HCT116 (cell line): ENCODE measurements around the gene ZNF236. TPM values are rescaled to one million over a fixed set of nuclear protein-coding genes. Genes with fewer than 3 reads are reported as not detected.

Source experiments
- ATAC-seq: fragments of 200-7000 bp; cut with Tn5 transposase; 2 replicates; pipeline ENCODE4 v1.9.1; 2020; ENCODE audit warnings: mild to moderate bottlenecking, moderate library complexity
- BruUV-seq: library from RNA; stranded (reverse); fragments of 400-500 nt; replicated peaks from 2 replicates; lab custom pipeline; 2021; lab: Mats Ljungman, UMichigan
- CTCF ChIA-PET: fragments of 300-600 bp; sonication (Branson Sonifier 250); formaldehyde crosslinking; loops from one replicate; lab custom pipeline; 2021; ENCODE audit warnings: antibody characterized with exemption; lab: Charles Lee
- POLR2A ChIA-PET: fragments of 300-600, 350-600 bp; sonication (Branson Sonifier 250); formaldehyde crosslinking; loops from one replicate; lab custom pipeline; 2021; ENCODE audit warnings: antibody characterized with exemption; lab: Charles Lee
- RAD21 ChIA-PET, 2 experiments: fragments of 300-600 bp; sonication (Branson Sonifier 250); formaldehyde crosslinking; loops; one replicate each; lab custom pipeline; 2023; ENCODE audit warnings: low total read pairs in 2 of 2; ENCODE audit not compliant: uncharacterized antibody in 2 of 2, unreplicated experiment in 2 of 2, low non-redundant PET in 1 of 2; lab: Charles Lee
- DNase-seq: peaks from one replicate; pipeline ENCODE4 v3.0.0-alpha.2; 2010; ENCODE audit warnings: low read depth, low spot score
- H2AFZ ChIP-seq: fragments of 200-600 bp; shearing (Covaris generic), sonication (generic); 2 replicates; pipeline ENCODE4 v1.6.1; 2017; ENCODE audit warnings: low read depth, mixed run types, mixed read lengths, antibody characterized with exemption, low read length; ENCODE audit not compliant: poor library complexity, severe bottlenecking
- H3K27ac ChIP-seq: 2 replicates; pipeline ENCODE4 v1.5.1; 2012; ENCODE audit warnings: low read depth, low read length
- H3K27me3 ChIP-seq: fragments of 200-600 bp; sonication (generic); 2 replicates; pipeline ENCODE4 v1.6.1; 2016; ENCODE audit warnings: mixed run types, low read length, mixed read lengths; ENCODE audit not compliant: insufficient read depth
- H3K36me3 ChIP-seq, 2 experiments: fragments of 200-500 bp in 1 of 2; fragments of 200-600 bp in 1 of 2; sonication (Bioruptor generic) in 1 of 2; sonication (generic) in 1 of 2; 2 replicates each; pipeline versions ENCODE4 v1.5.1 to v1.6.1; 2014 to 2016; ENCODE audit warnings: low read length in 2 of 2, inconsistent platforms in 1 of 2, mixed read lengths in 1 of 2, mixed run types in 1 of 2; ENCODE audit not compliant: insufficient read depth in 2 of 2, control insufficient read depth in 1 of 2
- H3K4me1 ChIP-seq, 2 experiments: fragments of 200-600 bp in 1 of 2; sonication (generic) in 1 of 2; 2 replicates each; pipeline versions ENCODE4 v1.5.1 to v1.6.1; 2012 to 2017; ENCODE audit warnings: low read length in 2 of 2, inconsistent platforms in 1 of 2, mild to moderate bottlenecking in 1 of 2, mixed read lengths in 1 of 2, mixed run types in 1 of 2, moderate library complexity in 1 of 2; ENCODE audit not compliant: insufficient read depth in 2 of 2, control insufficient read depth in 1 of 2
- H3K4me2 ChIP-seq: fragments of 200-600 bp; sonication (generic); 2 replicates; pipeline ENCODE4 v1.6.1; 2017; ENCODE audit warnings: mixed run types, low read length, mixed read lengths
- H3K4me3 ChIP-seq, 2 experiments: fragments of 200-600 bp in 1 of 2; sonication (generic) in 1 of 2; replicated peaks in 1 of 2; 2 replicates each; pipeline ENCODE4 v1.5.1; 2011 to 2016; ENCODE audit warnings: low read length in 2 of 2, control low read depth in 1 of 2, low read depth in 1 of 2, mild to moderate bottlenecking in 1 of 2, mixed read lengths in 1 of 2, mixed run types in 1 of 2
- H3K79me2 ChIP-seq: fragments of 200-600 bp; sonication (generic); 2 replicates; pipeline ENCODE4 v1.6.1; 2017; ENCODE audit warnings: mild to moderate bottlenecking, mixed run types, low read length, moderate library complexity, mixed read lengths; ENCODE audit not compliant: insufficient read depth
- H3K9ac ChIP-seq: fragments of 200-600 bp; sonication (generic); 2 replicates; pipeline ENCODE4 v1.6.1; 2016; ENCODE audit warnings: low read length, mixed read lengths
- H3K9me2 ChIP-seq: fragments of 200-600 bp; sonication (generic), shearing (Covaris generic); 2 replicates; pipeline ENCODE4 v1.6.1; 2017; ENCODE audit warnings: mixed run types, mild to moderate bottlenecking, moderate library complexity; ENCODE audit not compliant: insufficient read depth
- H3K9me3 ChIP-seq, 2 experiments: fragments of 200-500 bp in 1 of 2; fragments of 200-600 bp in 1 of 2; sonication (Bioruptor generic) in 1 of 2; sonication (generic) in 1 of 2; 2 replicates each; pipeline ENCODE4 v1.6.1; 2014 to 2017; ENCODE audit warnings: low read length in 2 of 2, mixed read lengths in 2 of 2, inconsistent platforms in 1 of 2, low read depth in 1 of 2, mild to moderate bottlenecking in 1 of 2, mixed run types in 1 of 2, moderate library complexity in 1 of 2; ENCODE audit not compliant: control insufficient read depth in 1 of 2, insufficient read depth in 1 of 2
- H4K20me1 ChIP-seq: fragments of 200-600 bp; sonication (generic), shearing (Covaris generic); 2 replicates; pipeline ENCODE4 v1.6.1; 2017; ENCODE audit warnings: mixed run types, mild to moderate bottlenecking, moderate library complexity; ENCODE audit not compliant: insufficient read depth
- ELF1 ChIP-seq: IDR thresholded peaks from 2 replicates; pipeline ENCODE4 v1.6.1; 2012; ENCODE audit warnings: low read depth, borderline replicate concordance
- SIN3A ChIP-seq: IDR thresholded peaks from 2 replicates; pipeline ENCODE4 v1.6.1; 2012; ENCODE audit warnings: low read depth
- SRF ChIP-seq: IDR thresholded peaks from 2 replicates; pipeline ENCODE4 v1.6.1; 2012; ENCODE audit warnings: low read depth
- TCF7L2 ChIP-seq: IDR thresholded peaks from 2 replicates; pipeline ENCODE4 v1.7.0; 2011; ENCODE audit warnings: borderline replicate concordance, inconsistent platforms; ENCODE audit not compliant: insufficient read depth, insufficient read length; ENCODE audit errors: extremely low read depth
- ZFX ChIP-seq: fragments of 450-650 bp; IDR thresholded peaks from 2 replicates; pipeline ENCODE4 v1.6.1; 2017
- intact Hi-C: fragments of 100-400 bp; cut with micrococcal nuclease; formaldehyde crosslinking; loops from 2 replicates; pipeline ENCODE4 v1.10.0; 2022
- total RNA-seq: library from RNA; stranded (reverse); gene quantifications from one replicate; pipeline ENCODE4 v1.2.1, GENCODE V29; 2021; ENCODE audit not compliant: unreplicated experiment
- TF ChIP-seq, protein P1 (sequence below), 3 experiments: fragments of 200-600 bp in 1 of 3; sonication (generic) in 1 of 3; IDR thresholded peaks in 2 of 3; conservative IDR thresholded peaks in 1 of 3; 2 replicates each; pipeline ENCODE4 v1.5.1; 2012 to 2017; ENCODE audit warnings: low read depth in 2 of 3, low read length in 2 of 3, antibody characterized with exemption in 1 of 3, borderline replicate concordance in 1 of 3, control low read depth in 1 of 3, mild to moderate bottlenecking in 1 of 3, mixed read lengths in 1 of 3, mixed run types in 1 of 3, moderate library complexity in 1 of 3; ENCODE audit not compliant: insufficient read depth in 1 of 3
- TF ChIP-seq, protein P2 (sequence below): IDR thresholded peaks from 2 replicates; pipeline ENCODE4 v1.6.1; 2011; ENCODE audit warnings: mild to moderate bottlenecking, low read length, moderate library complexity; ENCODE audit not compliant: insufficient replicate concordance; ENCODE audit errors: extremely low read depth

The ZNF236 gene
- total RNA-seq, 1 experiment from 2014 or later, result 15.0 TPM

DNA sequence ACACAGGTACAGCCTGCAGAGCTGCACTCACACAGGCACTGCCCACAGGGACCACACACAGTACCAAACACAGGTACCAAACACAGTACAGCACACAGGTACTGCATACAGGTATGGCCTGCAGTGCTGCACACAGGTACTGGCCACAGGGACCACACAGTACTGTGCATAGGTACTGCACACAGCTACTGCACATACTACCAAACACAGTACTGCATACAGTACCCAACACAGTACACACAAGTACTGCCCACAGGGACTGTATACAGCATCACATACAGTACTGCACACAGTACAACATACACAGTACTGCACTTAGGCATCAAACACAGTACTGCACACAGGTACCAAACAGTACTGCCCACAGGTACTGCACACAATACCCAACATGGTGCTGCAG is 74.3 kb downstream of the ZNF236 start:
- Histone ChIP-seq H3K9ac (no peak overlapping the region), H3K27me3 (no peaks in the 10 kb centered on the region), H4K20me1 (no peaks in the 10 kb centered on the region), H3K9me3 (no peaks in the 10 kb centered on the region), H3K4me2 (no peak overlapping the region), H3K9me2 (no peaks in the 10 kb centered on the region), H2AFZ (no peak overlapping the region), H3K4me1 (no peaks in the 10 kb centered on the region), H3K36me3 (peaks cover 16 to 32% of the 10 kb centered on the region in 2 experiments; a peak in 3 of 4 replicates), H3K4me3 (no peak overlapping the region), H3K79me2 (no peaks in the 10 kb centered on the region), H3K27ac (no peak overlapping the region)
- no peak for DNase-seq
- ATAC-seq, result no peak
- RAD21 ChIA-PET, result no interaction called here
- intact Hi-C loops, result no loop called here
- POLR2A ChIA-PET, result no interaction called here
- CTCF ChIA-PET, result no interaction called here
- BruUV-seq, result no TSS peak
- TF ChIP-seq, protein P1, sequence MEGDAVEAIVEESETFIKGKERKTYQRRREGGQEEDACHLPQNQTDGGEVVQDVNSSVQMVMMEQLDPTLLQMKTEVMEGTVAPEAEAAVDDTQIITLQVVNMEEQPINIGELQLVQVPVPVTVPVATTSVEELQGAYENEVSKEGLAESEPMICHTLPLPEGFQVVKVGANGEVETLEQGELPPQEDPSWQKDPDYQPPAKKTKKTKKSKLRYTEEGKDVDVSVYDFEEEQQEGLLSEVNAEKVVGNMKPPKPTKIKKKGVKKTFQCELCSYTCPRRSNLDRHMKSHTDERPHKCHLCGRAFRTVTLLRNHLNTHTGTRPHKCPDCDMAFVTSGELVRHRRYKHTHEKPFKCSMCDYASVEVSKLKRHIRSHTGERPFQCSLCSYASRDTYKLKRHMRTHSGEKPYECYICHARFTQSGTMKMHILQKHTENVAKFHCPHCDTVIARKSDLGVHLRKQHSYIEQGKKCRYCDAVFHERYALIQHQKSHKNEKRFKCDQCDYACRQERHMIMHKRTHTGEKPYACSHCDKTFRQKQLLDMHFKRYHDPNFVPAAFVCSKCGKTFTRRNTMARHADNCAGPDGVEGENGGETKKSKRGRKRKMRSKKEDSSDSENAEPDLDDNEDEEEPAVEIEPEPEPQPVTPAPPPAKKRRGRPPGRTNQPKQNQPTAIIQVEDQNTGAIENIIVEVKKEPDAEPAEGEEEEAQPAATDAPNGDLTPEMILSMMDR (IDR thresholded peaks at IDR 0.05 in 2 of 3, conservative IDR thresholded peaks at IDR 0.05 in 1 of 3; ENCODE audit: borderline replicate concordance in 1 of 3, insufficient read depth in 1 of 3, low read depth in 2 of 3, low read length in 2 of 3), result no peak
- TF ChIP-seq SRF, result no peak
- no peak for TF ChIP-seq SIN3A
- TF ChIP-seq, protein P2, sequence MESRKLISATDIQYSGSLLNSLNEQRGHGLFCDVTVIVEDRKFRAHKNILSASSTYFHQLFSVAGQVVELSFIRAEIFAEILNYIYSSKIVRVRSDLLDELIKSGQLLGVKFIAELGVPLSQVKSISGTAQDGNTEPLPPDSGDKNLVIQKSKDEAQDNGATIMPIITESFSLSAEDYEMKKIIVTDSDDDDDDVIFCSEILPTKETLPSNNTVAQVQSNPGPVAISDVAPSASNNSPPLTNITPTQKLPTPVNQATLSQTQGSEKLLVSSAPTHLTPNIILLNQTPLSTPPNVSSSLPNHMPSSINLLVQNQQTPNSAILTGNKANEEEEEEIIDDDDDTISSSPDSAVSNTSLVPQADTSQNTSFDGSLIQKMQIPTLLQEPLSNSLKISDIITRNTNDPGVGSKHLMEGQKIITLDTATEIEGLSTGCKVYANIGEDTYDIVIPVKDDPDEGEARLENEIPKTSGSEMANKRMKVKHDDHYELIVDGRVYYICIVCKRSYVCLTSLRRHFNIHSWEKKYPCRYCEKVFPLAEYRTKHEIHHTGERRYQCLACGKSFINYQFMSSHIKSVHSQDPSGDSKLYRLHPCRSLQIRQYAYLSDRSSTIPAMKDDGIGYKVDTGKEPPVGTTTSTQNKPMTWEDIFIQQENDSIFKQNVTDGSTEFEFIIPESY, result no peak
- TF ChIP-seq TCF7L2, result no peak
- TF ChIP-seq ELF1, result no peak
- no peak for TF ChIP-seq ZFX
